Subcutaneous abdominal adipose tissue (tissue), 5 donors: Measurements from ENCODE around the gene MYO1A.
"Not testable (repeated sequence)": the region's sequence is repeated elsewhere in the genome, so short reads cannot be mapped to it uniquely, and the experiment has no call there.

Experiments
- H3K27ac ChIP-seq: one replicate; pipeline ENCODE4 v1.7.0; 2013; ENCODE audit warnings: low read depth, mild to moderate bottlenecking, inconsistent platforms, low read length, moderate library complexity
- H3K27me3 ChIP-seq, 5 donors: one replicate each; pipeline ENCODE4 v1.7.0; 2013; ENCODE audit warnings: low read length in 5 of 5, inconsistent platforms in 1 of 5; ENCODE audit not compliant: control insufficient read depth in 5 of 5, insufficient read depth in 4 of 5
- H3K36me3 ChIP-seq, 5 donors: one replicate each; pipeline ENCODE4 v1.7.0; 2013; ENCODE audit warnings: low read length in 5 of 5; ENCODE audit not compliant: control insufficient read depth in 5 of 5, insufficient read depth in 5 of 5
- H3K4me1 ChIP-seq, 5 donors: one replicate each; pipeline ENCODE4 v1.7.0; 2013; ENCODE audit warnings: low read length in 5 of 5, mild to moderate bottlenecking in 3 of 5, moderate library complexity in 1 of 5; ENCODE audit not compliant: control insufficient read depth in 5 of 5, insufficient read depth in 5 of 5
- H3K4me3 ChIP-seq, 5 donors: one replicate each; pipeline ENCODE4 v1.7.0; 2013; ENCODE audit warnings: low read length in 5 of 5, low read depth in 1 of 5
- H3K9ac ChIP-seq, 5 donors: one replicate each; pipeline ENCODE4 v1.7.0; 2013; ENCODE audit warnings: low read length in 5 of 5, mild to moderate bottlenecking in 4 of 5, moderate library complexity in 3 of 5
- H3K9me3 ChIP-seq, 5 donors: one replicate each; pipeline ENCODE4 v1.7.0; 2013; ENCODE audit warnings: low read length in 5 of 5; ENCODE audit not compliant: control insufficient read depth in 5 of 5
- donor health status: healthy.
- donor health status: healthy.
- donor health status: healthy.
- donor health status: healthy.
- donor health status: healthy.

Gene MYO1A

GRCh38 chr12:56988207-56988739 is 61.7 kb downstream of the MYO1A start:
- no peak overlapping the region for H3K27ac ChIP-seq
- no peaks in the 10 kb centered on the region for H3K36me3 ChIP-seq
- peak overlapping the region in 1 of 5 donors; percentile 1 for H3K9ac ChIP-seq
- H3K4me1 ChIP-seq, result peaks cover 10 to 47% (median 35%) of the 10 kb centered on the region in 5 donors
- H3K4me3 ChIP-seq, result no peak overlapping the region
- H3K27me3 ChIP-seq, result no peaks in the 10 kb centered on the region
- no peaks in the 10 kb centered on the region for H3K9me3 ChIP-seq

- no peaks in the 10 kb centered on the region for H3K36me3 ChIP-seq
- H3K27ac ChIP-seq, result no peak overlapping the region
- no peaks in the 10 kb centered on the region for H3K27me3 ChIP-seq
- no peak overlapping the region for H3K9ac ChIP-seq
- no peaks in the 10 kb centered on the region for H3K9me3 ChIP-seq
- peaks cover 10 to 43% (median 35%) of the 10 kb centered on the region in 5 donors for H3K4me1 ChIP-seq
- H3K4me3 ChIP-seq, result peak overlapping the region in 2 of 5 donors; percentile 42 to 51
These were observed 62.3 kb downstream of the MYO1A start for GRCh38 chr12:56987551-56988053.

- Histone ChIP-seq H3K4me3 (peak overlapping the region in 2 of 5 donors; percentile 42 to 51), H3K27me3 (no peaks in the 10 kb centered on the region), H3K4me1 (peaks cover 10 to 39% (median 33%) of the 10 kb centered on the region in 5 donors), H3K9me3 (no peaks in the 10 kb centered on the region), H3K36me3 (no peaks in the 10 kb centered on the region), H3K9ac (no peak overlapping the region), H3K27ac (no peak overlapping the region)
These were observed 62.9 kb downstream of the MYO1A start for GRCh38 chr12:56987011-56987410.

- not testable (repeated sequence) for H3K9ac ChIP-seq, H3K27ac ChIP-seq, H3K9me3 ChIP-seq, H3K27me3 ChIP-seq, H3K36me3 ChIP-seq, H3K4me3 ChIP-seq
- H3K4me1 ChIP-seq, result peaks cover 2 to 26% (median 20%) of the 10 kb centered on the region in 5 donors
These were observed 64.2 kb downstream of the MYO1A start for GRCh38 chr12:56985714-56986113.

- H3K27ac ChIP-seq, result no peak overlapping the region
- H3K4me3 ChIP-seq, result no peak overlapping the region
- peaks cover 2 to 13% (median 12%) of the 10 kb centered on the region in 5 donors for H3K4me1 ChIP-seq
- no peak overlapping the region for H3K9ac ChIP-seq
- no peaks in the 10 kb centered on the region for H3K27me3 ChIP-seq
- no peaks in the 10 kb centered on the region for H3K9me3 ChIP-seq
- H3K36me3 ChIP-seq, result peaks cover 0 to 2% (median 0%) of the 10 kb centered on the region in 5 donors
These were observed 66.5 kb downstream of the MYO1A start for GRCh38 chr12:56983386-56983785.

GRCh38 chr12:56982578-56983236 is 67.2 kb downstream of the MYO1A start:
- not testable (repeated sequence) for H3K27me3 ChIP-seq, H3K36me3 ChIP-seq, H3K4me3 ChIP-seq, H3K4me1 ChIP-seq, H3K9me3 ChIP-seq, H3K9ac ChIP-seq, H3K27ac ChIP-seq

- no peak overlapping the region for H3K4me3 ChIP-seq
- H3K9ac ChIP-seq, result no peak overlapping the region
- no peaks in the 10 kb centered on the region for H3K4me1 ChIP-seq
- H3K36me3 ChIP-seq, result peaks cover 0 to 2% (median 0%) of the 10 kb centered on the region in 5 donors
- H3K27me3 ChIP-seq, result no peaks in the 10 kb centered on the region
- H3K9me3 ChIP-seq, result no peaks in the 10 kb centered on the region
- H3K27ac ChIP-seq, result no peak overlapping the region
These were observed 68.9 kb downstream of the MYO1A start for GRCh38 chr12:56980941-56981530.

GRCh38 chr12:56980268-56980667 is 69.7 kb downstream of the MYO1A start:
- Histone ChIP-seq H3K4me1 (no peaks in the 10 kb centered on the region), H3K36me3 (peaks cover 0 to 2% (median 0%) of the 10 kb centered on the region in 5 donors), H3K9ac (no peak overlapping the region), H3K9me3 (no peaks in the 10 kb centered on the region), H3K27me3 (no peaks in the 10 kb centered on the region), H3K4me3 (no peak overlapping the region), H3K27ac (no peak overlapping the region)

- Histone ChIP-seq H3K4me3 (no peak overlapping the region), H3K9ac (no peak overlapping the region), H3K27ac (no peak overlapping the region), H3K9me3 (no peaks in the 10 kb centered on the region), H3K4me1 (no peaks in the 10 kb centered on the region), H3K36me3 (peaks cover 0 to 2% (median 0%) of the 10 kb centered on the region in 5 donors), H3K27me3 (no peaks in the 10 kb centered on the region)
These were observed 70.3 kb downstream of the MYO1A start for GRCh38 chr12:56979628-56980027.
